ENCODE data around the gene RAB21. TPM values are rescaled to one million over a fixed set of nuclear protein-coding genes. Genes with fewer than 3 reads are reported as not detected.

Gene RAB21
- total RNA-seq, 1 experiment from 2014 or later, result 33.6 TPM

- CTCF ChIA-PET, result interaction anchor here (1.0 kb wide), 3 partner anchors 12 to 119 kb away, joined by 3 to 5 read pairs (median 4); partner anchors contain the start of gene THAP2
- POLR2A ChIA-PET, result interaction anchor here (0.6 to 1.8 kb wide), 4 partner anchors 41 to 716 kb away, joined by 3 to 16 read pairs (median 6); partner anchors contain the start of genes THAP2, TMEM19 and ZFC3H1
- Mint-ChIP-seq H3K4me3 (peak overlapping the region; percentile 85), H3K27me3 (ENCODE audit: low read depth) (no peaks in the 10 kb centered on the region; the same call in 1 of the 2 replicates), H3K4me1 (peaks cover 29% of the 10 kb centered on the region), H3K36me3 (peaks cover 19% of the 10 kb centered on the region), H3K27ac (peak overlapping the region; percentile 57), H3K9me3 (no peaks in the 10 kb centered on the region)
- TF ChIP-seq, protein P1, sequence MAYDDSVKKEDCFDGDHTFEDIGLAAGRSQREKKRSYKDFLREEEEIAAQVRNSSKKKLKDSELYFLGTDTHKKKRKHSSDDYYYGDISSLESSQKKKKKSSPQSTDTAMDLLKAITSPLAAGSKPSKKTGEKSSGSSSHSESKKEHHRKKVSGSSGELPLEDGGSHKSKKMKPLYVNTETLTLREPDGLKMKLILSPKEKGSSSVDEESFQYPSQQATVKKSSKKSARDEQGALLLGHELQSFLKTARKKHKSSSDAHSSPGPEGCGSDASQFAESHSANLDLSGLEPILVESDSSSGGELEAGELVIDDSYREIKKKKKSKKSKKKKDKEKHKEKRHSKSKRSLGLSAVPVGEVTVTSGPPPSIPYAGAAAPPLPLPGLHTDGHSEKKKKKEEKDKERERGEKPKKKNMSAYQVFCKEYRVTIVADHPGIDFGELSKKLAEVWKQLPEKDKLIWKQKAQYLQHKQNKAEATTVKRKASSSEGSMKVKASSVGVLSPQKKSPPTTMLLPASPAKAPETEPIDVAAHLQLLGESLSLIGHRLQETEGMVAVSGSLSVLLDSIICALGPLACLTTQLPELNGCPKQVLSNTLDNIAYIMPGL (CRISPR knock-in tag; IDR thresholded peaks at IDR 0.05), result 0 out of 2 replicates have a peak, but pooled peaks have one; percentile 5
- TF ChIP-seq ZNF396 (CRISPR knock-in tag; IDR thresholded peaks at IDR 0.05; ENCODE audit: borderline replicate concordance) (no peak), HMGA2 (CRISPR knock-in tag; IDR thresholded peaks at IDR 0.05) (no peak), IRF1 (CRISPR knock-in tag; IDR thresholded peaks at IDR 0.05) (no peak), E2F1 (CRISPR knock-in tag; IDR thresholded peaks at IDR 0.05) (no peak), KAT7 (CRISPR knock-in tag; IDR thresholded peaks at IDR 0.05; ENCODE audit: borderline replicate concordance) (no peak), FOXP4 (CRISPR knock-in tag; IDR thresholded peaks at IDR 0.05) (no peak)
- DNase-seq (ENCODE audit: low spot score) (no peak), ATAC-seq (peak; percentile 11)
Measured at GRCh38 chr12:71755146-71755892, 656 bp downstream of the RAB21 start.

GRCh38 chr12:71756054-71756690 is 1.5 kb downstream of the RAB21 start:
- no peaks in the 10 kb centered on the region for H3K9me3 Mint-ChIP-seq
- peak overlapping the region; percentile 85 for H3K4me3 Mint-ChIP-seq
- H3K4me1 Mint-ChIP-seq, result peaks cover 29% of the 10 kb centered on the region
- H3K27ac Mint-ChIP-seq, result no peak overlapping the region
- ChIA-PET POLR2A (no interaction called here), CTCF (no interaction called here)
- peaks cover 19% of the 10 kb centered on the region for H3K36me3 Mint-ChIP-seq
- DNase-seq (ENCODE audit: low spot score) (no peak), ATAC-seq (no peak)
- H3K27me3 Mint-ChIP-seq (ENCODE audit: low read depth), result no peaks in the 10 kb centered on the region; the same call in 1 of the 2 replicates
- TF ChIP-seq TEAD4 (CRISPR knock-in tag; IDR thresholded peaks at IDR 0.05), result no peak
- TF ChIP-seq ZNF671 (CRISPR knock-in tag; IDR thresholded peaks at IDR 0.05), result no peak
- TF ChIP-seq ZNF121 (CRISPR knock-in tag; IDR thresholded peaks at IDR 0.05), result no peak
- TF ChIP-seq SMAD3 (CRISPR knock-in tag; IDR thresholded peaks at IDR 0.05; ENCODE audit: borderline replicate concordance), result no peak
- TF ChIP-seq, protein P2, sequence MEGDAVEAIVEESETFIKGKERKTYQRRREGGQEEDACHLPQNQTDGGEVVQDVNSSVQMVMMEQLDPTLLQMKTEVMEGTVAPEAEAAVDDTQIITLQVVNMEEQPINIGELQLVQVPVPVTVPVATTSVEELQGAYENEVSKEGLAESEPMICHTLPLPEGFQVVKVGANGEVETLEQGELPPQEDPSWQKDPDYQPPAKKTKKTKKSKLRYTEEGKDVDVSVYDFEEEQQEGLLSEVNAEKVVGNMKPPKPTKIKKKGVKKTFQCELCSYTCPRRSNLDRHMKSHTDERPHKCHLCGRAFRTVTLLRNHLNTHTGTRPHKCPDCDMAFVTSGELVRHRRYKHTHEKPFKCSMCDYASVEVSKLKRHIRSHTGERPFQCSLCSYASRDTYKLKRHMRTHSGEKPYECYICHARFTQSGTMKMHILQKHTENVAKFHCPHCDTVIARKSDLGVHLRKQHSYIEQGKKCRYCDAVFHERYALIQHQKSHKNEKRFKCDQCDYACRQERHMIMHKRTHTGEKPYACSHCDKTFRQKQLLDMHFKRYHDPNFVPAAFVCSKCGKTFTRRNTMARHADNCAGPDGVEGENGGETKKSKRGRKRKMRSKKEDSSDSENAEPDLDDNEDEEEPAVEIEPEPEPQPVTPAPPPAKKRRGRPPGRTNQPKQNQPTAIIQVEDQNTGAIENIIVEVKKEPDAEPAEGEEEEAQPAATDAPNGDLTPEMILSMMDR (IDR thresholded peaks at IDR 0.05), result no peak
- no peak for TF ChIP-seq CDX4 (CRISPR knock-in tag; IDR thresholded peaks at IDR 0.05; ENCODE audit: borderline replicate concordance)
- TF ChIP-seq ERG (CRISPR knock-in tag; IDR thresholded peaks at IDR 0.05), result no peak
- no peak for TF ChIP-seq ZBTB21 (CRISPR knock-in tag; IDR thresholded peaks at IDR 0.05; ENCODE audit: borderline replicate concordance)
- TF ChIP-seq, protein P3, sequence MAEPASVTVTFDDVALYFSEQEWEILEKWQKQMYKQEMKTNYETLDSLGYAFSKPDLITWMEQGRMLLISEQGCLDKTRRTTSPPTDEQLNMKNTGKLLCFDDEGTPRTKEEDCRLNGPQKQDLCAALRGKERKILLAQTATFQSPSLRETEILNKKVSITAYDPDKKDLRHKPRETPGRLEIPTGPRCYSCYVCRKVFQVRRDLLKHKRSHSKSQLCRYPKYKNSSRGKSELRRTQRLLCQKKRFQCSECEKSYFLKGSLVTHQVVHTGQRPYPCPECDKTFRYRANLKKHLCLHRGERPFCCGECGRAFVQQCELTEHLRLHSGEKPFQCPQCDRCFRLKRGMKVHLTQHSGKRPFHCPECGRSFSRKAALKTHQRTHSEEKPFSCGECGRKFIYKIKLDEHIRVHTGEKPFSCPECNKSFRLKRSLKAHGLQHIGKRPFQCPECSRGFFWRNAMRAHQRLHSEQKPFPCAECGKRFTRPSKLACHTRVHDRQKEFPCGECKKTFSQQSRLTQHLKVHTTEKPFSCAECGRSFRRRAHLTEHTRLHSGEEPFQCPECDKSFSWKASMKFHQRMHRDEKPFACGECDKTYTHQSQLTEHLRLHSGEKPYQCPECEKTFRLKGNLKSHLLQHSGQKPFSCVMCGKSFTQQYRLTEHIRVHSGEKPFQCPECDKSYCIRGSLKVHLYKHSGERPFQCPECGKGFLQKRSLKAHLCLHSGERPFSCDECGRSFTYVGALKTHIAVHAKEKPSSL (CRISPR knock-in tag; conservative IDR thresholded peaks at IDR 0.05), result no peak
- TF ChIP-seq SMAD4 (CRISPR knock-in tag; IDR thresholded peaks at IDR 0.05), result no peak
- TF ChIP-seq, protein P4, sequence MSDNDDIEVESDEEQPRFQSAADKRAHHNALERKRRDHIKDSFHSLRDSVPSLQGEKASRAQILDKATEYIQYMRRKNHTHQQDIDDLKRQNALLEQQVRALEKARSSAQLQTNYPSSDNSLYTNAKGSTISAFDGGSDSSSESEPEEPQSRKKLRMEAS (CRISPR knock-in tag; IDR thresholded peaks at IDR 0.05), result no peak
